Measurements from ENCODE around the gene RANBP17. TPM values are rescaled to one million over a fixed set of nuclear protein-coding genes. Genes with fewer than 3 reads are reported as not detected.

Gene RANBP17
- total and polyA plus RNA-seq, 2 experiments from 2014 or later, result 43.8 to 53.1 TPM

DNA sequence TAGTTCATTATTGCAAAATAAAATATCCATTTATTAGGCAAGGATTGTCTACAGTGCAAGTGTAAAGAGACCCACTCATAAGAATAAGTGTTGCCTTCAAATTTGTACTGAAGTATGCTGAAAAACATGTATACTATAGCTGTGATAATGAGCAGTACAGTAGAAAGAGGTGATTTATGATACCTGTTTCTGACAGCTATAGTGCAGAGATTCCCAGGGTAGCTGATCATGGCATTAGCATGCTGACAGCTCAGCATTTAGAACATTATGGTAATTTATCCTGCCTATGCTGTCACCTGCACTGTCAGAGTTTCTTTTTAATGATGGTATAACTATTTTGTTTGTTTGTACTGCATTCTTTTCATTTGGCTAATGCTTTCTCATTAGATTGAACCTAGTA is 269.7 kb downstream of the RANBP17 start:
- no peaks in the 10 kb centered on the region for H3K4me1 Mint-ChIP-seq
- ATAC-seq (no peak), DNase-seq (ENCODE audit: low spot score) (no peak)
- Histone ChIP-seq H3K36me3 (ENCODE audit: insufficient read depth) (no peaks in the 10 kb centered on the region), H3K27me3 (ENCODE audit: insufficient read depth) (no peaks in the 10 kb centered on the region), H3K4me1 (ENCODE audit: insufficient read depth) (no peaks in the 10 kb centered on the region), H3F3A (replicated peaks; ENCODE audit: low read depth) (no peaks in the 10 kb centered on the region), H2AFZ (no peak overlapping the region), H3K4me3 (no peak overlapping the region), H4K20me1 (replicated peaks; ENCODE audit: insufficient read depth) (no peaks in the 10 kb centered on the region), H3K9me2 (ENCODE audit: insufficient read depth) (no peaks in the 10 kb centered on the region), H3K79me2 (replicated peaks; ENCODE audit: insufficient read depth) (no peaks in the 10 kb centered on the region), H3K27ac (ENCODE audit: low read depth) (no peak overlapping the region), H3K4me2 (no peak overlapping the region)
- no peaks in the 10 kb centered on the region for H3K27me3 Mint-ChIP-seq (ENCODE audit: insufficient read depth, low read depth, poor library complexity)
- TF ChIP-seq JUNB (IDR thresholded peaks at IDR 0.05; ENCODE audit: unreplicated experiment), result no peak
- TF ChIP-seq, protein P1, sequence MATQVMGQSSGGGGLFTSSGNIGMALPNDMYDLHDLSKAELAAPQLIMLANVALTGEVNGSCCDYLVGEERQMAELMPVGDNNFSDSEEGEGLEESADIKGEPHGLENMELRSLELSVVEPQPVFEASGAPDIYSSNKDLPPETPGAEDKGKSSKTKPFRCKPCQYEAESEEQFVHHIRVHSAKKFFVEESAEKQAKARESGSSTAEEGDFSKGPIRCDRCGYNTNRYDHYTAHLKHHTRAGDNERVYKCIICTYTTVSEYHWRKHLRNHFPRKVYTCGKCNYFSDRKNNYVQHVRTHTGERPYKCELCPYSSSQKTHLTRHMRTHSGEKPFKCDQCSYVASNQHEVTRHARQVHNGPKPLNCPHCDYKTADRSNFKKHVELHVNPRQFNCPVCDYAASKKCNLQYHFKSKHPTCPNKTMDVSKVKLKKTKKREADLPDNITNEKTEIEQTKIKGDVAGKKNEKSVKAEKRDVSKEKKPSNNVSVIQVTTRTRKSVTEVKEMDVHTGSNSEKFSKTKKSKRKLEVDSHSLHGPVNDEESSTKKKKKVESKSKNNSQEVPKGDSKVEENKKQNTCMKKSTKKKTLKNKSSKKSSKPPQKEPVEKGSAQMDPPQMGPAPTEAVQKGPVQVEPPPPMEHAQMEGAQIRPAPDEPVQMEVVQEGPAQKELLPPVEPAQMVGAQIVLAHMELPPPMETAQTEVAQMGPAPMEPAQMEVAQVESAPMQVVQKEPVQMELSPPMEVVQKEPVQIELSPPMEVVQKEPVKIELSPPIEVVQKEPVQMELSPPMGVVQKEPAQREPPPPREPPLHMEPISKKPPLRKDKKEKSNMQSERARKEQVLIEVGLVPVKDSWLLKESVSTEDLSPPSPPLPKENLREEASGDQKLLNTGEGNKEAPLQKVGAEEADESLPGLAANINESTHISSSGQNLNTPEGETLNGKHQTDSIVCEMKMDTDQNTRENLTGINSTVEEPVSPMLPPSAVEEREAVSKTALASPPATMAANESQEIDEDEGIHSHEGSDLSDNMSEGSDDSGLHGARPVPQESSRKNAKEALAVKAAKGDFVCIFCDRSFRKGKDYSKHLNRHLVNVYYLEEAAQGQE (IDR thresholded peaks at IDR 0.05; ENCODE audit: unreplicated experiment), result no peak
- no peak for TF ChIP-seq NANOG (IDR thresholded peaks at IDR 0.05; ENCODE audit: borderline replicate concordance)
- no peak for TF ChIP-seq CREB1 (CRISPR knock-in tag; IDR thresholded peaks at IDR 0.05; ENCODE audit: low read depth)
- TF ChIP-seq, protein P2, sequence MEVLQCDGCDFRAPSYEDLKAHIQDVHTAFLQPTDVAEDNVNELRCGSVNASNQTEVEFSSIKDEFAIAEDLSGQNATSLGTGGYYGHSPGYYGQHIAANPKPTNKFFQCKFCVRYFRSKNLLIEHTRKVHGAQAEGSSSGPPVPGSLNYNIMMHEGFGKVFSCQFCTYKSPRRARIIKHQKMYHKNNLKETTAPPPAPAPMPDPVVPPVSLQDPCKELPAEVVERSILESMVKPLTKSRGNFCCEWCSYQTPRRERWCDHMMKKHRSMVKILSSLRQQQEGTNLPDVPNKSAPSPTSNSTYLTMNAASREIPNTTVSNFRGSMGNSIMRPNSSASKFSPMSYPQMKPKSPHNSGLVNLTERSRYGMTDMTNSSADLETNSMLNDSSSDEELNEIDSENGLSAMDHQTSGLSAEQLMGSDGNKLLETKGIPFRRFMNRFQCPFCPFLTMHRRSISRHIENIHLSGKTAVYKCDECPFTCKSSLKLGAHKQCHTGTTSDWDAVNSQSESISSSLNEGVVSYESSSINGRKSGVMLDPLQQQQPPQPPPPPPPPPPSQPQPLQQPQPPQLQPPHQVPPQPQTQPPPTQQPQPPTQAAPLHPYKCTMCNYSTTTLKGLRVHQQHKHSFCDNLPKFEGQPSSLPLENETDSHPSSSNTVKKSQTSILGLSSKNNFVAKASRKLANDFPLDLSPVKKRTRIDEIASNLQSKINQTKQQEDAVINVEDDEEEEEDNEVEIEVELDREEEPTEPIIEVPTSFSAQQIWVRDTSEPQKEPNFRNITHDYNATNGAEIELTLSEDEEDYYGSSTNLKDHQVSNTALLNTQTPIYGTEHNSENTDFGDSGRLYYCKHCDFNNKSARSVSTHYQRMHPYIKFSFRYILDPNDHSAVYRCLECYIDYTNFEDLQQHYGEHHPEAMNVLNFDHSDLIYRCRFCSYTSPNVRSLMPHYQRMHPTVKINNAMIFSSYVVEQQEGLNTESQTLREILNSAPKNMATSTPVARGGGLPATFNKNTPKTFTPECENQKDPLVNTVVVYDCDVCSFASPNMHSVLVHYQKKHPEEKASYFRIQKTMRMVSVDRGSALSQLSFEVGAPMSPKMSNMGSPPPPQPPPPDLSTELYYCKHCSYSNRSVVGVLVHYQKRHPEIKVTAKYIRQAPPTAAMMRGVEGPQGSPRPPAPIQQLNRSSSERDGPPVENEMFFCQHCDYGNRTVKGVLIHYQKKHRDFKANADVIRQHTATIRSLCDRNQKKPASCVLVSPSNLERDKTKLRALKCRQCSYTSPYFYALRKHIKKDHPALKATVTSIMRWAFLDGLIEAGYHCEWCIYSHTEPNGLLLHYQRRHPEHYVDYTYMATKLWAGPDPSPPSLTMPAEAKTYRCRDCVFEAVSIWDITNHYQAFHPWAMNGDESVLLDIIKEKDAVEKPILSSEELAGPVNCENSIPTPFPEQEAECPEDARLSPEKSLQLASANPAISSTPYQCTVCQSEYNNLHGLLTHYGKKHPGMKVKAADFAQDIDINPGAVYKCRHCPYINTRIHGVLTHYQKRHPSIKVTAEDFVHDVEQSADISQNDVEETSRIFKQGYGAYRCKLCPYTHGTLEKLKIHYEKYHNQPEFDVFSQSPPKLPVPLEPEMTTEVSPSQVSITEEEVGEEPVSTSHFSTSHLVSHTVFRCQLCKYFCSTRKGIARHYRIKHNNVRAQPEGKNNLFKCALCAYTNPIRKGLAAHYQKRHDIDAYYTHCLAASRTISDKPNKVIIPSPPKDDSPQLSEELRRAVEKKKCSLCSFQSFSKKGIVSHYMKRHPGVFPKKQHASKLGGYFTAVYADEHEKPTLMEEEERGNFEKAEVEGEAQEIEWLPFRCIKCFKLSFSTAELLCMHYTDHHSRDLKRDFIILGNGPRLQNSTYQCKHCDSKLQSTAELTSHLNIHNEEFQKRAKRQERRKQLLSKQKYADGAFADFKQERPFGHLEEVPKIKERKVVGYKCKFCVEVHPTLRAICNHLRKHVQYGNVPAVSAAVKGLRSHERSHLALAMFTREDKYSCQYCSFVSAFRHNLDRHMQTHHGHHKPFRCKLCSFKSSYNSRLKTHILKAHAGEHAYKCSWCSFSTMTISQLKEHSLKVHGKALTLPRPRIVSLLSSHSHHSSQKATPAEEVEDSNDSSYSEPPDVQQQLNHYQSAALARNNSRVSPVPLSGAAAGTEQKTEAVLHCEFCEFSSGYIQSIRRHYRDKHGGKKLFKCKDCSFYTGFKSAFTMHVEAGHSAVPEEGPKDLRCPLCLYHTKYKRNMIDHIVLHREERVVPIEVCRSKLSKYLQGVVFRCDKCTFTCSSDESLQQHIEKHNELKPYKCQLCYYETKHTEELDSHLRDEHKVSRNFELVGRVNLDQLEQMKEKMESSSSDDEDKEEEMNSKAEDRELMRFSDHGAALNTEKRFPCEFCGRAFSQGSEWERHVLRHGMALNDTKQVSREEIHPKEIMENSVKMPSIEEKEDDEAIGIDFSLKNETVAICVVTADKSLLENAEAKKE (CRISPR knock-in tag; IDR thresholded peaks at IDR 0.05), result no peak
- TF ChIP-seq ZNF331 (CRISPR knock-in tag; IDR thresholded peaks at IDR 0.05; ENCODE audit: low read depth), result no peak
- no peak for TF ChIP-seq ZNF114 (CRISPR knock-in tag; IDR thresholded peaks at IDR 0.05)
- no peak for TF ChIP-seq STAT1 (IDR thresholded peaks at IDR 0.05; ENCODE audit: unreplicated experiment)
- TF ChIP-seq, protein P3, sequence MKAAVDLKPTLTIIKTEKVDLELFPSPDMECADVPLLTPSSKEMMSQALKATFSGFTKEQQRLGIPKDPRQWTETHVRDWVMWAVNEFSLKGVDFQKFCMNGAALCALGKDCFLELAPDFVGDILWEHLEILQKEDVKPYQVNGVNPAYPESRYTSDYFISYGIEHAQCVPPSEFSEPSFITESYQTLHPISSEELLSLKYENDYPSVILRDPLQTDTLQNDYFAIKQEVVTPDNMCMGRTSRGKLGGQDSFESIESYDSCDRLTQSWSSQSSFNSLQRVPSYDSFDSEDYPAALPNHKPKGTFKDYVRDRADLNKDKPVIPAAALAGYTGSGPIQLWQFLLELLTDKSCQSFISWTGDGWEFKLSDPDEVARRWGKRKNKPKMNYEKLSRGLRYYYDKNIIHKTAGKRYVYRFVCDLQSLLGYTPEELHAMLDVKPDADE (IDR thresholded peaks at IDR 0.05), result no peak
- no peak for TF ChIP-seq EZH2 (IDR thresholded peaks at IDR 0.05; ENCODE audit: low read depth, unreplicated experiment)
- TF ChIP-seq, protein P4, sequence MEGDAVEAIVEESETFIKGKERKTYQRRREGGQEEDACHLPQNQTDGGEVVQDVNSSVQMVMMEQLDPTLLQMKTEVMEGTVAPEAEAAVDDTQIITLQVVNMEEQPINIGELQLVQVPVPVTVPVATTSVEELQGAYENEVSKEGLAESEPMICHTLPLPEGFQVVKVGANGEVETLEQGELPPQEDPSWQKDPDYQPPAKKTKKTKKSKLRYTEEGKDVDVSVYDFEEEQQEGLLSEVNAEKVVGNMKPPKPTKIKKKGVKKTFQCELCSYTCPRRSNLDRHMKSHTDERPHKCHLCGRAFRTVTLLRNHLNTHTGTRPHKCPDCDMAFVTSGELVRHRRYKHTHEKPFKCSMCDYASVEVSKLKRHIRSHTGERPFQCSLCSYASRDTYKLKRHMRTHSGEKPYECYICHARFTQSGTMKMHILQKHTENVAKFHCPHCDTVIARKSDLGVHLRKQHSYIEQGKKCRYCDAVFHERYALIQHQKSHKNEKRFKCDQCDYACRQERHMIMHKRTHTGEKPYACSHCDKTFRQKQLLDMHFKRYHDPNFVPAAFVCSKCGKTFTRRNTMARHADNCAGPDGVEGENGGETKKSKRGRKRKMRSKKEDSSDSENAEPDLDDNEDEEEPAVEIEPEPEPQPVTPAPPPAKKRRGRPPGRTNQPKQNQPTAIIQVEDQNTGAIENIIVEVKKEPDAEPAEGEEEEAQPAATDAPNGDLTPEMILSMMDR (conservative IDR thresholded peaks at IDR 0.05; ENCODE audit: low read depth in 2 of 2), result no peak
- TF ChIP-seq EZH2phosphoT487 (IDR thresholded peaks at IDR 0.05; ENCODE audit: unreplicated experiment), result no peak
- TF ChIP-seq POLR2AphosphoS5 (IDR thresholded peaks at IDR 0.05; ENCODE audit: low read depth), result no peak
- H3K27ac Mint-ChIP-seq, result no peak overlapping the region
- H3K9me3 Mint-ChIP-seq, result no peaks in the 10 kb centered on the region
- H3K36me3 Mint-ChIP-seq (ENCODE audit: low read depth), result no peaks in the 10 kb centered on the region
- H3K4me3 Mint-ChIP-seq, result no peak overlapping the region

All from GM23338 (cell line).